Measurements from ENCODE around the gene TPRA1.

Gene TPRA1

GRCh38 chr3:127632035-127632820, 41.7 kb upstream of the TPRA1 start:
- H3K4me3 ChIP-seq (ENCODE audit: low read depth, low read length) = no peak overlapping the region
- DNase-seq (ENCODE audit: low read depth) = no peak
- TF ChIP-seq CTCF (IDR thresholded peaks at IDR 0.05; ENCODE audit: control insufficient read depth, extremely low read depth, insufficient read depth) = no peak

DNA sequence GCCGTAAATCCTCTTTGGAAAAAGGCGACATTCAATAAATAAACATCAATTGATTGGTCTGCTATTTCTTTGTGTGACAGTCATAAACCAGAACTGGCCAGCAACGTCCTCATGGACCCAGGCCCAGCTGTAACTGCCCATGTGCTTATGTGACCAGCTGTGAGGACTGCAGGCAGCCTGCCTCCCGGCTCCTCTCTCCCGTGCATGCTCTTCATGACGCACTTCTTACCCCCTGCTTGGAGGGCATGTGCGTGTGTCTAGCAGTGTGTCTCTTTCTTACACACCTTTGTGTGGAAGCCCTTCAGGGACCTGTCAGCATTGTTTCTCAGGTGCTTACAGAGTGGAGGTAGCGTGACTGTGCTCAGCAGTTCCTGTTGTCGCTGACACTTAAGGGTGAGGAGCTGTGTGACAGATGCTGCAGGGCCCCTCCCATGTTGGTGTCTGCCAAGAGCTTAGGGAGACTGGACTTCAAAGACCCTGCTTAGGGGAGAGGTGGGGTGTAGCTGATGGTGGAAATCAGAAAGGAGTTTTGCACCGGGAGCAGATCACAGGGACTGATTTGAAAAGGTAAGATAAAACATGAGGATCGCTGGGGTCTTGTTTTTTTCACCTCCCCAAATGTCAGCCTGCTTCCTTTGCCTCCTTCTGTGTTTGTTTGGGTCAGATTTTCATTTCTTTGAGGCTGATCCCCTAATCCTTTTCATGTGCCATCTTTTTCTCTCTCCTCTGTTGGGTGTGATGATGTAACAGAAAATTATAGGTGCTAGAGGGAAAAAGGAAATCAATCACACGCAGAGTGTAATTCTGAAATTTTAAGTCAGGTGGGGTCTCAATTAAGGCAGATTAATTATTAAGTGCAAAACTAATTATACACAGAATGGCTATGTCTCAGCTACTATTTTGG, 40.5 kb upstream of the TPRA1 start:
- TF ChIP-seq CTCF (IDR thresholded peaks at IDR 0.05; ENCODE audit: control insufficient read depth, extremely low read depth, insufficient read depth) = no peak
- no peak overlapping the region; the same call in 1 of the 2 replicates for H3K4me3 ChIP-seq (ENCODE audit: low read depth, low read length)
- no peak for DNase-seq (ENCODE audit: low read depth)

DNA sequence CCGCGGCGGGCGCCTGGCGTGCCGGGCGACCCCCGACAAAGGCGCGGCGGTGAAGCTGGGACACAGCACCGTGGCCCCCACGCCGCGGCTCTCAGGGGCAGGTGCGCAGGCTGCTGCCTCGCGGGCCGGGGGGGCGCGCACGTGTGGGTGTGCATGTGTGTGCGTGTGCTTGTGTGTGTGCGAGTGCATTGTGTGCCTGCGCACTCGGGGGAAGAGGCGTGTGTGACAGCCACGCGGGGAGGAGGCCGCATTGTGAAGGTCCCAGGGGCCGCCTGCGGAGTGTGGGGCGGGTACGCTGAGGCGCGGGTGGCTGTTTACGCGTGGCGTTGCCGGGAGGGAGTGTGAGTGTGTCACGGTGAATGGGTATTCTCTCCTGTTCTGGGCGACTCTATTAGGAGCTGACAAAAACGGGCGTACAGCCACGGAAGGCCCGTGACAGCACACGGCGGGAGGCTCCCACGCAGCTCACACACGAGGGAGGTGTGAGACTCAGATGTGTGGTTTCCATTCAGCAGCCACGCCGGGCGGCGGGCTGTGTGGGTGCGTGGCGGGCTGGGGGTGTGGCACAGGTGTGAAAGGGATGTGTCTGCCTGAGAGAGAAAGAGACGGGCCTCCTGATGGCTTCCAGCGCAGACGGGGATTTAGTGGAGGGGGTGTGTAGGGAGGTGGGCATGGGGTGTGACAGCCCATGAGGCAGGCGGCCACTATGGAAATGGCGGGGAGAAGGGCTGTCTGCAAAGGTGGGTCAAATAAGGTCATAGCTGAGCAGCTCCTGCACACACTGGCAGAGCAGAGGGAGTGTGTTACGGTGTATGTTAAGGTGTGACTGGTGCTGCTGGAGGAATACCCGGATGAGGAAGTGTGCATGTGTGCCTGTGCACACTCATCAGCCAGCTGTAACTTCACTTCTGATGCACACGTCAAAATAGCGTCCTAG, 39.2 kb upstream of the TPRA1 start:
- DNase-seq (ENCODE audit: low read depth) = no peak
- H3K4me3 ChIP-seq (ENCODE audit: low read depth, low read length) = peak overlapping the region; percentile 90
- TF ChIP-seq CTCF (IDR thresholded peaks at IDR 0.05; ENCODE audit: control insufficient read depth, extremely low read depth, insufficient read depth) = no peak

- TF ChIP-seq CTCF (IDR thresholded peaks at IDR 0.05; ENCODE audit: control insufficient read depth, extremely low read depth, insufficient read depth) = no peak
- peak within 1 kb of the TSS; percentile 90 for H3K4me3 ChIP-seq (ENCODE audit: low read depth, low read length)
- no peak for DNase-seq (ENCODE audit: low read depth)
Observed at GRCh38 chr3:127628788-127629466, 38.4 kb upstream of the TPRA1 start, which contains the start of gene PODXL2. PODXL2 (plus strand) TSS chr3:127629185; CDS start chr3:127629220, 35 bp downstream.

- no peak overlapping the region; the same call in 1 of the 2 replicates for H3K4me3 ChIP-seq (ENCODE audit: low read depth, low read length)
- no peak for TF ChIP-seq CTCF (IDR thresholded peaks at IDR 0.05; ENCODE audit: control insufficient read depth, extremely low read depth, insufficient read depth)
- DNase-seq (ENCODE audit: low read depth) = no peak
Observed at GRCh38 chr3:127628426-127628787, 37.9 kb upstream of the TPRA1 start.

- DNase-seq (ENCODE audit: low read depth) = no peak
- TF ChIP-seq CTCF (IDR thresholded peaks at IDR 0.05; ENCODE audit: control insufficient read depth, extremely low read depth, insufficient read depth) = no peak
- no peak overlapping the region for H3K4me3 ChIP-seq (ENCODE audit: low read depth, low read length)
Observed at GRCh38 chr3:127625821-127626220, 35.3 kb upstream of the TPRA1 start.
